GM12892 (cell line): Measurements from ENCODE around the gene CCDC92B.

Experiments
- DNase-seq: peaks from one replicate; pipeline ENCODE4 v3.0.0; 2011; ENCODE audit not compliant: insufficient read length
- FAIRE-seq: peaks from 2 replicates; lab custom pipeline; 2011; peaks lifted over from hg19 to GRCh38; lab: Jason Lieb, UNC
- POLR2A ChIP-seq: IDR thresholded peaks from 2 replicates; pipeline ENCODE4 v1.6.1; 2011; ENCODE audit warnings: low read depth, low read length, control low read depth
- POLR2AphosphoS5 ChIP-seq: IDR thresholded peaks from 2 replicates; pipeline ENCODE4 v1.6.1; 2011; ENCODE audit warnings: low read depth, low read length, control low read depth
- TAF1 ChIP-seq: IDR thresholded peaks from 2 replicates; pipeline ENCODE4 v1.6.1; 2011; ENCODE audit warnings: low read depth, mild to moderate bottlenecking, control low read depth, low read length, borderline replicate concordance

The CCDC92B gene

DNA sequence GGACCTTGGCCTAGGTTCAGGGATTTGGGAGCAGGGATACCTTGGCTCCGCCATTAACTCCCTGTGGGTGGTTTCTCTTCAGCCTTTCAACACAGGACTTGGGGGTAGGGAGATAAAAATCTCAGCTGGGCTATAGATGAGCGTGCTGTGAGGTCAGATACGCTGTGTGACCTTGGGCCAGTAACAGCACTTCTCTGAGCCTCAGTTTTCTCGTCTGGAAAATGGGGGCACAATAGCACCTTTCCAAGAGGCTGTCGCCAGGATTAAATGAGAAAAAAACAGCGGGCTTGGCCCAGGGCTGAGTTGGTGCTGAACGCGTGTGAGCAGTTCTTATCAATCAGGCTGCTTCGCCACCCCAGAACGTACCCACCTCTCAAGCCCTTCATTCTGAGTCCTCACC lies 17.6 kb downstream of the CCDC92B start:
- TF ChIP-seq POLR2AphosphoS5 (no peak), TAF1 (no peak), POLR2A (no peak)

DNA sequence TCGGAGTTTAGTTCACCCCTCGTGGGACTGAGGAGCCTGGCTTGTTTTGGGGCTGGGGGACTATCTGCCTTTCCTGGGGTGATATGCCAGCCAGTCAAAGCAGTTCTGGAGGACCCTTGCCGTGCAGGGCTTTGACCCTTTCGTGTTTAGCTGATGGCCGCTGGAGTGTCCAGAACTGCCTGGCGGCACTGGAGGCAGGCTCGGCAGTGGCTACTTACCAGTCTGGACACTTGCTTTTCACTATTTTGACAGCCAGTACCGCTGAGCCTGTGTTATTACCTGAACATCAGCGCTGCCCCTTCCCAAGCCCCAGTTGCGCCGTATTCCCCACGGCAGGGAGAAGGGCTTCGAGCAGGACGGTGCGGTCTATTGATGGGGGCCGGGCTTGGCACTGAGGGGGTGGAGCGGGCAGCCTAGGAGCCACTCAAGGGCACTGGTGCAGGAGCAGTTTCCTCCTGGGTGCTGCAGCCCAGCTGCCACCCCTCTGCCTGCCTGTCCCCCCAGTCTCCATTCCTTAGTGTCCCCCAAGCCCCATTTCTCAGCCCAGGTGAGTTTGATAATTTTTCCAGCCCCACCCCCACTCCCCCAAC lies 18.6 kb downstream of the CCDC92B start:
- DNase-seq = no peak

More for the DNA sequence above, 17.6 kb downstream of the CCDC92B start:
- no peak for DNase-seq
- FAIRE-seq = no peak

GRCh38 chr17:2724784-2725164 lies 24.7 kb downstream of the CCDC92B start:
- no peak for FAIRE-seq
- TF ChIP-seq POLR2AphosphoS5 = no peak
- TF ChIP-seq TAF1 = no peak
- TF ChIP-seq POLR2A = no peak
- DNase-seq = no peak

More for the DNA sequence above, 18.6 kb downstream of the CCDC92B start:
- TF ChIP-seq POLR2A (no peak), POLR2AphosphoS5 (no peak), TAF1 (no peak)
- FAIRE-seq = no peak

DNA sequence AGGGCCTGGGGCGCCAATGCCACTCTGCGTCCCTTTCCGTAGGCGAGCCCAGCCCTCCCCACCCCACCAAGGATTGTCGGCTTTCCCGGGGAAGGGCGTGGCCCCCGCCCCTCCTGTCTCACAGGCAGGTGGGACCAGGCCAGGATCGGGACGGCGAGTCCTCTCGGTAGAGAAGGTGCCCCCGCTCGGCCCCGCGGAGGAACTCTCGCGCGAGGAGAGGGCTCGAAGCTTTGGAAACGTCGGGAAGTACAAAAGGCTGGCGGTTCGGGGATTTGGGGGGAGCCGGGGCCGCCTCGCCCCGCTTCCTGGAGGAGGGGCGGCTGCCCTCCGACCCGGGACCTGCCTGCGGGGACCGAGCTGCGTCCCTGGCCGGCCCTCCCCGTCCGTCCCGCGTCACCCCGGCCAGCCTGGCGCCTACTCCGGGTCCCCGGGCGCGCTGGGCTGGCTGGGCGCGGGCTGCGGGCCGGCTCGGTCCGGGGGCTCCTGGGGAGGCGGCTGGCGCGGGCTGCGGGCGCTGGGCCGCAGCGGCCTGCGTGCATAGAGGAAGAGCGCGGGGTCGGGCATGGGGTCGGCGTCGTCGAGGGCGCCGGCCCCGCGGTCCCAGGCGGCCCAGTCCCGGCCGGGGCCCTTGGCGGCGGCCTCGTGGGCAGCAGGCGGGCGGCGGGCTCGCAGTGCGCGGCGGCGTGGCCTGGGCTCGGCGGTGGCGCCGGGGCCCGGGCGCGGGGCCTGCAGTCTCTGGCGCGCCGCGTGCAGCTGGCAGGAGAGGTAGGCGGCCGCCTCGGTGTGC lies 25.3 kb downstream of the CCDC92B start:
- no peak for TF ChIP-seq POLR2AphosphoS5
- TF ChIP-seq TAF1 = no peak
- TF ChIP-seq POLR2A = no peak
- FAIRE-seq (no peak), DNase-seq (no peak)

GRCh38 chr17:2723505-2723996 lies 25.9 kb downstream of the CCDC92B start:
- FAIRE-seq = no peak
- DNase-seq = no peak
- no peak for TF ChIP-seq TAF1
- no peak for TF ChIP-seq POLR2AphosphoS5
- no peak for TF ChIP-seq POLR2A

GRCh38 chr17:2722611-2723010 lies 26.8 kb downstream of the CCDC92B start:
- TF ChIP-seq POLR2AphosphoS5 (no peak), POLR2A (no peak), TAF1 (no peak)
- FAIRE-seq (no peak), DNase-seq (no peak)

DNA sequence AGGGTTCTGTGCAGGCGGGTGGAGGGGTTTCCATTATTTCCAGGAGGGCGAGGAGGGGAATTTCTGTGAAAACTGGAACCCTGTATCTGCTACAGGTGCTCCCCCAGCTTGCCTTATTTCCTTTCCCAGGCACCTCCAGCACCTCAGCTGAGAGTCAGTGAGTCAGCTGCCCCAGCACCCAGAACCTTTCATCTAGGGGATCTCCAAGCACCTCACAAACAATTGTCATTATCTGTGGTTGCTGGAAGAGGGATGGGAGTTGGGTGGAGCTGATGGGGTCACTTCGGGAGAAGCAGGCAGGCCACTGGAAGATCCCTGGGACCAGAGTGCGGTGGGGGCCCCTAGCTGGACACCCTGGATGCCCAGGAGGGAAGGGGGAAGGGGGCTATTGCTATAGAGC lies 27.8 kb downstream of the CCDC92B start:
- TF ChIP-seq POLR2AphosphoS5 (no peak), POLR2A (no peak), TAF1 (no peak)
- DNase-seq = no peak
- no peak for FAIRE-seq

DNA sequence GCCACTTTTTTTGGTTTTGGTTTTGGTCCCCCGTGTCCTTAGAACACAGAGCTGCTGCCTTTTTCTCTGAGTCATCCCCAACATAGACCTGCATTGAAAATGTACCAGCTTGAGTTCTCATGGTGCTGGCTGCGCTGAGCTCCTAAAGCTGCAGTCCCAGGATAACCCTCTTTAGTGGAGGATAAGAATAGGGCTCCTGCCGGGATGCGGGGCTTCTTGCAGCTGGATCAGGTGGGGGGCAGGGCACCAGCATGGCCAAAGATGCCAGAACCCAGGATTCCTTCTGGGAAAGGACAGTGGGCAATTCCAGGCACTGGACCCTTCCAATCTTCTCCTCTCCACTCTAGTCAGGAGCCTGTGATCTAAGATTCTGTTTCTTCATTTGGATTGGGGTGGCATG lies 29.6 kb downstream of the CCDC92B start:
- TF ChIP-seq TAF1 = no peak
- no peak for TF ChIP-seq POLR2A
- no peak for TF ChIP-seq POLR2AphosphoS5
- DNase-seq = no peak
- FAIRE-seq = no peak

DNA sequence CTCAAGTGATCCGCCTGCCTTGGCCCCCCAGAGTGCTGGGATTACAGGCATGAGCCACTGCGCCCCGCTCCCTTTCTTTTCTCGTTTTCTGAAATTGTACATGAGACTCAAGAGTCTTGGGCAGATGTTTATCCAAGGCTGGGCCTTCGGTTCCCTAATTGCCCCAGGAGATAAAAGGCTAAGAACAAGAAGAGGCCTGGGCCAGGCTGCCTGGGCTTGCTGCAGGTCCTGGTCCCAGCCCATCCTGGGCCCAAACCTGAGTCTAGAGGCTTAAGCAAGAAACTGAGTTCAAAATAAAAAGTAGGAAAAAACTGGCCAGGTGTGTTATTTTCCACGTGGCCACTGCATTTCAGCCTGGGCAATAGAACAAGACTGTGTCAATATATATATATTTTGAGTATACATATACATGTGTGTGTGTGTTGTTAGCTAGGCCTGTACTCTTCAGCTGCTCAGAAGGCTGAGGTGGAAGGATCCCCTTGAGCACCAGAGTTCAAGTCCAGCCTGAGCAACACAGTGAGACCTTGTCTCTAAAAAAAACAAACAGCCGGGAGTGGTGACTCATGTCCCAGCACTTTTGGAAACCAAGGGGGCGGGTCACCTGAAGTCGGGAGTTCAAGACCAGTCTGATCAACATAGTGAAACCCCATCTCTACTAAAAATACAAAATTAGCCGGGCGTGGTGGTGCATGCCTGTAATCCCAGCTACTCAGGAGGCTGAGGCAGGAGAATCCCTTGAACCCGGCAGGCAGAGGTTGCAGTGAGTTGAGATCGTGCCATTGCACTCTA lies 31.1 kb downstream of the CCDC92B start:
- FAIRE-seq (no peak), DNase-seq (no peak)
- TF ChIP-seq POLR2AphosphoS5 (no peak), POLR2A (no peak), TAF1 (no peak)

GRCh38 chr17:2716649-2717048 lies 32.8 kb downstream of the CCDC92B start:
- TF ChIP-seq TAF1 = no peak
- TF ChIP-seq POLR2A = no peak
- no peak for TF ChIP-seq POLR2AphosphoS5
- FAIRE-seq (no peak), DNase-seq (no peak)

DNA sequence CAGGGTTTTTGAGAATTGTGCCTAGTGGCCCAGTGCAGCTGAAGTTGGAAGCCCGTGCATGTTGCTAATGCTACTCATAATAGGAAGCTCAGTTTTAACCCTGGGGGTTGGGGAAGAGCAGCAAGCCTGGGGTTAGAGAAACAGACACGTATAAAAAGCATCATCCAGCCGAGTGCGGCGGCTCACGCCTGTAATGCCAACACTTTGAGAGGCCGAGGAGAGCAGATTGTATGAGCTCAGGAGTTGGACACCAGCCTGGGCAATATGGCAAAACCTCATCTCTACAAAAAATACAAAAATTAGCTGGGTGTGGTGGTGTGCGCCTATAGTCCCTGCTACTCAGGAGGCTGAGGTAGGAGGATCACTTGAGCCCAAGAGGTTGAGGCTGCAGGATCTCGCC lies 35.6 kb downstream of the CCDC92B start:
- TF ChIP-seq TAF1 (no peak), POLR2AphosphoS5 (no peak), POLR2A (no peak)
- FAIRE-seq (no peak), DNase-seq (no peak)
